GM13976 (cell line): Measurements from ENCODE around the gene LRFN5.

Experiments
- DNase-seq: peaks from one replicate; pipeline ENCODE4 v3.0.0; 2012; ENCODE audit warnings: low spot score
- CTCF ChIP-seq: IDR thresholded peaks from 2 replicates; pipeline ENCODE4 v1.5.1; 2012; ENCODE audit warnings: borderline replicate concordance, mild to moderate bottlenecking; ENCODE audit not compliant: insufficient read depth; ENCODE audit errors: extremely low read depth, missing control alignments, control extremely low read depth
- in situ Hi-C: fragments of 300-500 bp; cut with MboI; formaldehyde crosslinking; loops from one replicate; pipeline ENCODE4 v1.12.0; 2022; ENCODE audit warnings: low sequenced_read_pairs, mixed read lengths, inconsistent platforms; ENCODE audit not compliant: unreplicated experiment

The LRFN5 gene

DNA sequence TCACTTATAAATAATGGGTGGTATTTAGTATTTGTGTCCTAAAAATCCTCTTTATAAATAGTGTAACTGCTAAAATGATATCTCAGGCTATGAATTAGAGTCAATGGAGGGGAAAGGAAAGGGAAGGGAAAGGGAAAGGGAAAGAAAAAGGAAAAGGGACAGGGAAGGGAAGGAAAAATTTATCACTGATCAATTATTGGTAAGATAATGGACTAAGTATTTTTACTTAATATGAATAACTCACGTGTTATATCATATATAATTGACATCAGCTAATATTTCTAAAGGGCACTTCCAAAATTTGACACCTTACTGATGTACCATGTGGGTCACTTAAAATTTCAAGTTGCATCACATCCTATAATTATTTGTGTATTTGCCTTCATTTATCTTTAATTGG lies 193.1 kb downstream of the LRFN5 start:
- TF ChIP-seq CTCF = no peak
- no peak for DNase-seq
- in situ Hi-C loops = no loop called here

GRCh38 chr14:41805633-41806032 lies 199.0 kb downstream of the LRFN5 start:
- DNase-seq = no peak
- in situ Hi-C loops = no loop called here
- no peak for TF ChIP-seq CTCF

GRCh38 chr14:41806366-41806975 lies 199.8 kb downstream of the LRFN5 start:
- no peak for TF ChIP-seq CTCF
- DNase-seq = no peak
- in situ Hi-C loops = no loop called here

- in situ Hi-C loops = no loop called here
- no peak for TF ChIP-seq CTCF
- no peak for DNase-seq
Observed at GRCh38 chr14:41810362-41810761, 203.7 kb downstream of the LRFN5 start.

DNA sequence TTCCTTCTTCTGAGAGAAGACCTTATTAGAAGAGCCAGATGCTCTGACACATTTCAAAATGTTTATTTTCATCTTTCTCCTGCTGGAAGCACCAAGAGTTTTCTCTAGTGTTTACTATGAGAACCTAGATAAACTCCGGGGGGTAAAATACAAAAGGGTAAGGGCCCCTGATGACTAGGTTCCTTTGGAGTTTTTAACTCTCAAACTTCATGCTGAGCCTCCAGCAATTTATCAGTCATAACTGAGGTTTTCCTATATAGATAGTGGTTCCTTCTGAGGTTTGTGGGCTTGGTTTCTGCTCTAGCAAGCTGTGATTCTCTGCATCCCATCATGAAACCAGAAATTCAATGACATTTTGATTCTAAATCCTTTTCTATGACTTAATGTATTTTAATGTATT lies 210.9 kb downstream of the LRFN5 start:
- DNase-seq = no peak
- in situ Hi-C loops = no loop called here

DNA sequence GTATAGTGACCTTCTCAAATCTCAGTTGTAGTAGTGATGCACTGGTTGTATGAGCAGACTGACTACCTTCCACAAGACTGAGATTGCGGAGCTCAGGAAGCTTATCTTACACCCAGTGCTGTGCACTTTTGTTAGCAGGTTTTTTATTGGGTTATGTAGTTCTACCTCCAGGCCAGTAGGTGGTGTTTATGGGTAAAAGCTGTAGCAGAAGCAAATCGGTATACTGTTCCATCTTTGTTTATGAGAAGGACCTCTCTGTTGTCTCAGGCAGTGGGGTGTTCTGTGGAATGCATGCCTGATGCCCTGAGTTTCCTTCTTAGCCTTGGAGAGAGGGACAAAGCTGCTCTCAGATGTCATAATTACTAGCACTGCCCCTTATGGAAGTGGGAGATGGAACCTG lies 217.8 kb downstream of the LRFN5 start:
- in situ Hi-C loops = no loop called here
- no peak for DNase-seq
- no peak for TF ChIP-seq CTCF

More for the DNA sequence above, 210.9 kb downstream of the LRFN5 start:
- no peak for TF ChIP-seq CTCF
